GM19468 (cell line): Measurements from ENCODE around the gene WWOX.

Experiments used
- ATAC-seq: cut with Tn5 transposase; IDR thresholded peaks from one replicate; pipeline ENCODE4 v1.9.1; 2021; ENCODE audit warnings: mild to moderate bottlenecking, moderate library complexity, moderate number of reproducible peaks; ENCODE audit not compliant: unreplicated experiment; ENCODE audit errors: extremely low read depth

Gene WWOX

GRCh38 chr16:78375055-78375679, 275.7 kb downstream of the WWOX start:
- ATAC-seq, result no peak

DNA sequence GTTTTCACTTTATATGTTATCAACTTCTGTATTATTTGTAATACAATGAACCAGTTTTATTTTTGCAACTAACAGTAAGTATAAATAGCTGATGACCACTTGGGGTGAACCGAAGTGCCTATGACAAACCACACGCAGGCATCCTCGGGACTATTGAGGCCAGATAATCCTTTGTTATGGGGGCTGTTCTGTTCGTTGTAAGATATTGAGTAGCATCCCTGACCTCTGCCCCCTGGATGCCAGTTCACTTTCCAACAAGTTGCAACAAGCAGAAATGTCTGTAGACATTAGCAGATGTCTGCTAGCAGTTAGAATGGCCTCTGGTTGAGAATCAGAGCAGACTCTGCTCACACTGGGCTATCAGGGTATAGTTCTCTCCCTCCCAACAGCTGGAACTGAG, 277.0 kb downstream of the WWOX start:
- ATAC-seq, result no peak

DNA sequence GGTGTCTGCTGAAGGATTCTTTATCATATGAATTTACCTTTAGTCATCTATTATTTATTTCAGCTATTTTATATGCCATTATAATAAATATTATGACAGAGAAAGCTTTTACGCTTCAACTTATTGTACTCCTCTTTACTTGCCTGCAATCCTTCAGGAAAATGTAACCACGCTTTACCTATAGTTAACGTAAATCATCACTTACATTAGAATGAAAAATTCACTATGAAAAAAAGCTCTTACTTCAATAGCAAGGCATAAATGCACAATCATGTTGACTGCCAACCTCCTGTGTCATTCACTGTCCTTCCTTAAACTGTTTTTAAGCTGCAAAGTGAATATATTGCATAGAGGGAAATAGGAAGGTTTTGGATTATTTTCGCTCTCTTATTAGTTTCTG, 277.9 kb downstream of the WWOX start:
- ATAC-seq, result no peak

- no peak for ATAC-seq
These were observed 281.6 kb downstream of the WWOX start for GRCh38 chr16:78381060-78381459.

DNA sequence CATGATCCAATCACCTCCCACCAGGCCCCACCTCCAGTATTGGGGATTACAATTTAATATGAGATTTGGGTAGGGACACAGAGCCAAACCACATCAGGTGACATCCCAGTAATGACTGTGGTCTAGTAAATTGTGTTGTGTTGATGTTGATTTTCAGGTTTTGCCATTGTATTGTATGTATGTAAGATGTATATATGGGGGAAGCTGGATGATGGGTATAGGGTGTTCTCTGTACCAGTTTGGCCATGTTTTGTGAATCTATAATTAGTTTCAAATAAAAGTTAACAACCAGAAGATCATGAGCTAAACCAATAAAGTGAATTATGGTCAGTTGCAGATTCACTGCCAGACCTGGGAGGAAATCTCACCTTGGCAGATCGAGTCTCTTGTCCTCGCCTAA, 283.7 kb downstream of the WWOX start:
- no peak for ATAC-seq

DNA sequence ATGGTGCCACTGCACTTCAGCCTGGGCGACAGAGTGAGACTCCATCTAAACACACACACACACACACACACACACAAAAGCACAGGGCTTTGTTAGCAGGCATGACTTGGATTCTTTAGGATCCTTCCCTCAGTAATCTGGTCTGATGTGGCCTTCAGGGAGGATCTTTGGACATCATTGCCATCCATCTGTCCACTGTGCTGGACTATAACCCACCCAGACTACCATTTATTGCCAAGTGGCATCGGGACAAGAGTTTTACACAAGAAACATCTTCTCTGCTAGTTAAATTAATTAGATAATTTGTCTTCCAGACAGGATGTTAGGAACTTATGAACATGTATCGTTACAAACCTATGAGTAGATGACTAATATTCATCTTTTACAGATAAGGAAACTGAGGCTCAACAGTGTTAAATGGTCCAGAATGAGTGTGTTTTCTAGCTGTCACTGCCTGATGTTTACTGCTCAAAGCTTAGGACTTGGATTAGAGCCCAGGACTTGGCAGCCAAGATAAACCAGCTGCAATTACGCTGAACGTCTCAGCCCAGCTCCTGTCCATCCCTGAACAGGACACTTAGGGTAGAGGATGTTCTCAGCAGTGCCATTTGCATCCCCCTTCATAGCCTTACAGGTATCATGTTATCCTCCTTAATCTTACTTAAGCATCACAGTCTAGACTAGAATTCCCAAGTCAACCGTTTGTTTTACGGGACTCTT, 285.8 kb downstream of the WWOX start:
- no peak for ATAC-seq

- ATAC-seq, result no peak
These were observed 287.3 kb downstream of the WWOX start for GRCh38 chr16:78386557-78387324.

DNA sequence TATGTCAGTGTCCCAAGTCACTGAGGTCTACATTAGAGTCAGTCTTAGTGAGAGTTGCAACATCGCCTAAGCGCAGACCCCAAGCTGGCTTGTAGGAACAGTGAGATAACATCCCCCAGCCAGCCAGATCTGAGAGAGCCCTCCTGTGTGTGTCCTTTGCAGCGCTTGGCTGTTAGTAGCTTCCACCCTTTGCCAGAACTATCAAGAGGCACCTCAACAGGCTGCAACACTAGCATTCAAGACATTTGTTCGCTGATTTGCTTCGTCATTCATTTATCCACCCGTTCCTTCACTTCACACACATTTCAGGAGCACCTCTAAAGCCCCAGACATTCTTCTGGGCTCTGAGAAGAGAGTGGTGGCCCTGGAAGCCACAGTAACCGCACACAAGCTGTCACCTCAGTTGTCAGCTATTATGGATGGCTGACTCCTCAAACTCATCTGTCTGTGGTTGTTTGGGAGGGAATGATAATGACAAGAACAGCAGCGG, 289.6 kb downstream of the WWOX start:
- ATAC-seq, result no peak

- ATAC-seq, result no peak
These were observed 290.6 kb downstream of the WWOX start for GRCh38 chr16:78390092-78390491.

DNA sequence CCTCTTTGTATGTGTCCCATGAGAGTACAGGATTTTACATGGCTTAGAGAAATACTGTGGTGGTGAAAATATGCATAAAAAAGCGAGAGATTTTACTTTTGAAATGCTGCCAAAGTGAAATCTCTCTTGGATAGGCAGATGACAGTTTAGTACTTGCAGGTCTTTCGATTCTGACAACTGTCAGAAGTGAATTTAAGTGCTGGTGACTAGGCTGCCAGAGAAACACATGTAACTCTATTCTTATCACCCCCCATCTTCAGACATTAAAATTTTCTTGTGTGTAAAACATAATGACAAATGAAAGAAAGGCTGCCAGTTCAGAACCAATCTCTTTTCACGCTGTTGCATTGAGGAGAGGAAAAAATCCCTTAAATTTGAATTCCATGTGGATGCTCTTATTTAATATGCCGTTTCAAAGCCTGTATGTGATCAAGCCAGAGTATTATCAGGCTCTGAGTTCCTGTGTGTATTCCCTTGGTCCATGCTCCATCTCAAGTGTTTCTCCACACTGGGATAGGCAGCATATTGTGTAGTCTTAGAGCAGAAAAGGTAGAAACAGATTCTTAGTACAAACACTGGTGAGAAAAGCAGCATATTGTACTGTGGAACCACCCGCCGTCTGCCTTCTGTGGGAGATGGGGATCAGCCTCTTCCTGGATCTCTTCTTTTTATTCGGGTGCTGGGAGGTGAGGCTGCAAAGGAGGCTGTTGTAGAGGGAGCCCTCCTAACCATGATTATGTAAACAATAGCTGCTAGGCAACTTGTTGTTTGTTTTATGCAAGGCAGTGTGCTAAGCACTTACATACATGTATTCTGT, 291.3 kb downstream of the WWOX start:
- no peak for ATAC-seq

GRCh38 chr16:78392585-78393195, 293.2 kb downstream of the WWOX start:
- no peak for ATAC-seq

DNA sequence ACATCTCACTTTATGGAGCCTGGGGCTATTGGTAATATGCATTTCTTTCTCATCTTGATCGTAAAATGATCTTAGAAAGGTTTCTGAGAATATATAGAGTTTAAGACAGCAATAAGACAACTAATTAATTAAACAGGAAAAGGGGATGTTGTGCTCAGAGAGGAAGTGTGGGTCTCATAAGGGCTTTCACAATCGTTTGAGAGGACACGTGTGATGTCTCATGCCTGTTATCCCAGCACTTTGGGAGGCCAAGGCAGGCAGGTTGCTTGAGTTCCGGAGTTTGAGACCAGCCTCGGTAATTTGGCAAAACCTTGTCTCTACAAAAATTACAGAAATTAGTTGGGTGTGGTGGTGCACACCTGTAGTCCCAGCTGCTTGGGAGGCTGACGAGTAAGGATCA, 295.6 kb downstream of the WWOX start:
- no peak for ATAC-seq

- ATAC-seq, result no peak
These were observed 296.6 kb downstream of the WWOX start for GRCh38 chr16:78396046-78396445.

GRCh38 chr16:78396673-78397072, 297.2 kb downstream of the WWOX start:
- ATAC-seq, result no peak

DNA sequence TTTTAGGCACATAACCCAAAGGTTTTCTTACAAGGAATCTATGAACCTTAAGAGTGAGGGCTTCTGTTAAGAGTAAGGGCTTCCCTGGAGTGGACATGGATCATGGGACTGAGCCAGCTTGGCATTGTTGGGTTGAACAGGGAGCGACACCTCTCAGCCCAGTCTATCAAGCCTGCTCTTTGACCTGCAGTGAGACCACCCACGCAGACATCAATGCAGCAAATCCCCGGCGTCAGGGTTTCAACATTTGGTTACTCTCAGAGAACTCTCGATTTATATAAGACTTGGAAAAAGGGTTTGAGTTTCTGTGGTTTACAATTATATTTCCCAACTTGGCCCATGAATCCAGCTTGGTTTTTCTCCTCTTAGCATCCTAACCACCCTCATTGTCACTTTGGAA, 299.9 kb downstream of the WWOX start:
- no peak for ATAC-seq

DNA sequence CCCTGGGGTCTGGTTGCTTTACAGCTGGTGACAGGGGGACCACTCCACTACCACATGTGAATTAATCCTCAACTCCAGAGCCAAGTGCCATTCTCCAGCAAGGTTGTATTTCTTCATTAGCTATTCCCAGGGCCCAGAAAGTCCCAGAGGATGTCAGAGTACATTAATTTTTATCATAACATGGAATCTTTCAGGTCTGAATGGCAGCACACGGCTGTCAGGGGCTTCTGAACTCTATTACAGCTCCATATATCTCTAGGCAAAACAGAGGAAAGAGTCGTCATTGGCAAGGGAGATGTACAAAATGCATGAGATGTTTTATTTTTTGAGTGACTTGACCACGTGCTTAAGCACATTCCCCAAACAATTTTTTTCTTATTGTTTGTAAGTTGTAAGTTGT, 303.4 kb downstream of the WWOX start:
- ATAC-seq, result no peak

DNA sequence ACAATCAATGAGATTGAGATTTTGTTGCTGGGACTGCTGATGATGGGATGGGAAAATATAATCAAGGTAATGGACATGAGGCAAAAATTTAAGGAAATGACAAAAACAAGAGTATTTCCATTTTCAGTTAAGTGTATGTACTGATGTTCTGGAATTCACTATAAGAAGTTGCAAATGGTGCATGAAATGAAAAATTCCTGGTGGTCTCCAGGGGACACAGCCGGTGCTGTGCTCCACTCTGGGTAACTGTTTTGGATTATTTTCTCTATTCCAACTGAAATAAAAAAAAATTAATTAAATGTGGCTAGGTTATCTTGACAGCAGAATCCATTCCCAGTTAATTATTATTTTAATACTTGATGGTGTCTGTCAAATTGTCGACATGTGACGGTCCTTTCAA, 305.6 kb downstream of the WWOX start:
- ATAC-seq, result no peak

GRCh38 chr16:78405833-78406232, 306.4 kb downstream of the WWOX start:
- ATAC-seq, result no peak

GRCh38 chr16:78407191-78407590, 307.7 kb downstream of the WWOX start:
- no peak for ATAC-seq

- no peak for ATAC-seq
These were observed 314.2 kb downstream of the WWOX start for GRCh38 chr16:78413651-78414050.
